ENCODE data around the gene TASP1.
"Not testable (repeated sequence)": the region's sequence is repeated elsewhere in the genome, so short reads cannot be mapped to it uniquely, and the experiment has no call there.

Gene TASP1

DNA sequence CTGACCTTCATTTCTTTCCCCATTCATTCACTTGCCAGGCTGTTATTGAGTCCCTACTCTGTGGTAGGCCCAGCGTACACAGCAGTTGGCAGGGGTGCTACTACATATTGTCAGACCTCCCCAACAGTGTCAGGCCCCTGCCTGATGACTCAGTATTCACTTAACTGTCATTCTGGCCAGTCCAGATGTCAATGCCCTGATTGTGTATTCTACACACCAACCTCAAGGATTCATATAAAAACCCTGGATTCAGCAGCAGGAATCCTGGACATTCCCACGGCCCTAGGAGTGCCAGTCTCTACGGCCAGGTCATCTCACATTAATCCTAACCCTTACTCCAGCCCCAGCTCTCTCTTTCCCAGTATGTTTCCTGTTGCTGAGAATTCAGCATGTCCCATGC lies 151.5 kb downstream of the TASP1 start:
- no peak for DNase-seq

- DNase-seq: no peak
Measured at GRCh38 chr20:13486694-13487093, 152.0 kb downstream of the TASP1 start.

DNA sequence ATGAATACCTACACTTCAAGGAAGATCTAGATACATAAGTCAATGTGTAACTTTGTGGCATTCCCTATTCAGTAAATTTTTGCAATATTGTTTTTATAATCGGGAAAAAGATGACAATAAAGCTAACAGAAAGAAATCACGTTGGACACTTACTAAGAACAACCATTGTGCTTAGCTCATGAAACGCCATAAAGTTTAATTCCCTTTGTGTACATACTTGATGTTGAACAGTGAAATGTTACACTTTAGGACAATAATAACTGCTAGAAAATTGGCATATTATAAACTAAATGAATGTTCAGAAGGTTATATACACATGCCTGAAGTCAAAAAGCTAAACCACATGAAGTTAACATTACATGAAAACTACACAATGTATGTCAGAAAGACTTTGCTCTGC lies 153.2 kb downstream of the TASP1 start:
- DNase-seq: no peak

DNA sequence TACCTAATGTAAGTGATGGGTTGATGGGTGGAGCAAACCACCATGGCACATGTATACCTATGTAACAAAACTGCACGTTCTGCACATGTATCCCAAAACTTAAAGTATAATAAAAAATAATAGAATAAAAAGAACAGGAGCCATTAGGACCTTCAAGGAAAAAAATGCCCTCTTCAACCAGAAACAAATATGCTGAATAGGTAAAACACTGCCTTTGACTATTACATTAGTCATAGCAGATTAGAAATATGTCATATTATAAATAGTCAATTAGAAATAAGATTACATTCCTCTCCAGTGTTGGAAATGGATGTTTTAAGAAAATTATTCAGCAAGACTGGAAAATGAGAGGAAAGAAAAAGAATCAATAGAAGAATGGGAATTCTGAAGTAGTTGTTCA lies 153.7 kb downstream of the TASP1 start:
- DNase-seq: not testable (repeated sequence)

GRCh38 chr20:13483472-13483871 lies 155.3 kb downstream of the TASP1 start:
- DNase-seq: not testable (repeated sequence)

GRCh38 chr20:13478366-13478765 lies 160.4 kb downstream of the TASP1 start:
- no peak for DNase-seq

DNA sequence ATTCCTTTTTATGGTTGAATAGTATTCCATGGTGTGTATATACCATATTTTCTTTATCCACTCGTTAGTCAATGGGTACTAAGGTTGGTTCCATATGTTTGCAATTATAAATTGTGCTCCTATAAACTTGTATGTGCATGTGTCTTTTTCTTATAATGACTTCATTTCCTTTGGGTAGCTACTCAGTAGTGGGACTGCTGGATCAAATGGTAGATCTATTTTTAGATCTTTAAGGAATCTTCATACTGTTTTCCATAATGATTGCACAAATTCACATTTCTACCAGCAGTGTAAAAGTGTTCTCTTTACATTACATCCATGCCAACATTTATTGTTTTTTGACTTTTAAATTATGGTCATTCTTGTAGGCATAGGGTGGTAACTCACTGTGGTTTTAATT lies 164.3 kb downstream of the TASP1 start:
- no peak for DNase-seq

DNA sequence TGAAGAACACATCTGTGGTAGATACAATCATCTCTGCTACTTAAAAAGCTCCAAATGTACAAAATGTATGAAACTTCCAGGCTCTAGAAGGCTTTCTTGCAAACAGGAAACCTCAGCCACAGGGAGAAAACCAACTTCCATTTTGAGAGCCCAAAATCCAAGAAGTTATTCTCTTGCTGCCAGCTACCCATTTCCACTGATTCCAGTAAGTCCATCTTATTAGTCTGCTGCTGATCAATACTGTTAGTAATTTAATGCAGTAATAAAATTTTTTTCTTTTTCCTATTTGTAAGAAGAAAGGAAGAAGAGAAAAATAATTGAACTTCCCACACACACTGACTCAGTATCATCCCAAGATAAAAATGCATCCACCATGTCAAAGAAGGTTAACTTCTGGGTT lies 169.5 kb downstream of the TASP1 start:
- DNase-seq: no peak

GRCh38 chr20:13468166-13468565 lies 170.6 kb downstream of the TASP1 start:
- no peak for DNase-seq

GRCh38 chr20:13464702-13465101 lies 174.0 kb downstream of the TASP1 start:
- no peak for DNase-seq

DNA sequence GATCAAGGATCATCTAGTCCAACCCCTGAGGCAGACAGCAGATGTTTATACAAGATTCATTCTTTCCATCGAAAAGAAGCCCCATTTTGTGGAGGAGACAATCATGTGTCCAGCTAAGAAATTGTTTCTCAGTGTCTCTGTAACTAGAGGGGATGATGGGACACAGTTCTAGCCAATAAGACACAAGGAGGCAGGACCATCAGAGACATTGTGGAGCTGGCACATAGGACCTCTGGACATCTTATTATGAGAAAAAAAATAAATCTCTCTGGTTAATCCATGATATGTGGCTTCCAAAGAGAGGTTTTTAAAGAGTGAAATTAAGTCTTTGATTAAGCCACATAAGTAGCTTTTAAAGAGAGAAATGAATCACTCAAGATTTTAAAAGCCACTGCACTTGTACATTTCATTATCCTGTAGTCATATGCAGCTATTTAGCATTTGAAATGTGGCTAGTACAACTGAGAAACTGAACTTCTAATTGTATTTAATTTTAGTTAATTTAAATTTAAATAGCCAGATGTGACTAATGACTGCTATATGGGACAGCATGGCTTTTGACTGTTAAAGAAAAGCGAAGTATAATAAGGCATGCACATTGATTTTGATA lies 176.8 kb downstream of the TASP1 start:
- no peak for DNase-seq

- DNase-seq: peak; percentile 65
Measured at GRCh38 chr20:13458860-13459451, 179.8 kb downstream of the TASP1 start.

- DNase-seq: no peak
Measured at GRCh38 chr20:13457487-13457886, 181.2 kb downstream of the TASP1 start.

DNA sequence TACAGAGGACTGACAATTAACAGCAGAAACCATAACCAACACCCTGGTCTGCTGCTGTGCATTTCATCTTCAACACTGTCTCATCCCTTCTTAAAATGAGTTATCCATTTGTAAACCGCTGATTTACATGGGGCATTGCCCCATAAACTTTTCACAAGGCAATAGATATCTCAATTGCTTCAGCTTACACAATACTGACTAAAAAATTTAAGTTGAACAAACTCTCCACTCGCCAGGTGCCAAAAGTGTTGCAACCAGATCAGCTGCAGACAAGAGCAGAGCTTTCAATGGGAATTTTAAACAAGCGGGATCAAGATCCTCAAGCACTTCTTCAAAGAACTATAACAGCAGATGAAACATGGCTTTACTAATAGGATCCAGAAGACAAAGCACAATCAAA lies 183.0 kb downstream of the TASP1 start:
- DNase-seq: no peak

- DNase-seq: no peak
Measured at GRCh38 chr20:13453367-13453766, 185.4 kb downstream of the TASP1 start.

GRCh38 chr20:13452470-13453124 lies 186.1 kb downstream of the TASP1 start:
- DNase-seq: no peak

DNA sequence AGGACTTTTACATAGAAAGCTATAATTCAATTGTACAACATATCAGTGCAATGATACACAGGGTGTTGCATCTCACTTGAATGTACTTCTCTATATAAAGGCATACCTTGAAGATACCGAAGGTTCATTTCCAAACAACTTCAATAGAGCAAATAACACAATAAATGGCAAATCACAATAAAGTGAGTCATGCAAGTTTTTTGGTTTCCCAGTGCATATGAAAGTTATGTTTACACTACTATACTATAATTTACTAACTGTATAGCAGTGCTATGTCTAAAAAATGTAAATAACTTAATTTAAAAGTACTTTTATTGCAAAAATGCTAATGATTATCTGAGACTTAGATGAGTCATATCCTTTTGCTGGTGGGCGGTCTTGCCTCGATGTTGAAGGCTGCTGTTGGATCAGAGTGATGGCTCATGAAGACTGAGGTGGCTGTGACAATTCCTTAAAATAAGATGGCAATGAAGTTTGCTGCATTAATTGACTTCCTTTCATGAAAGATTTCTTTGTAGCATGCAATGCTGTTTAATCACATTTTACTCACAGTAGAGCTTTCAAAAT lies 188.8 kb downstream of the TASP1 start:
- DNase-seq: no peak

- DNase-seq: no peak
Measured at GRCh38 chr20:13447385-13448180, 191.1 kb downstream of the TASP1 start.

DNA sequence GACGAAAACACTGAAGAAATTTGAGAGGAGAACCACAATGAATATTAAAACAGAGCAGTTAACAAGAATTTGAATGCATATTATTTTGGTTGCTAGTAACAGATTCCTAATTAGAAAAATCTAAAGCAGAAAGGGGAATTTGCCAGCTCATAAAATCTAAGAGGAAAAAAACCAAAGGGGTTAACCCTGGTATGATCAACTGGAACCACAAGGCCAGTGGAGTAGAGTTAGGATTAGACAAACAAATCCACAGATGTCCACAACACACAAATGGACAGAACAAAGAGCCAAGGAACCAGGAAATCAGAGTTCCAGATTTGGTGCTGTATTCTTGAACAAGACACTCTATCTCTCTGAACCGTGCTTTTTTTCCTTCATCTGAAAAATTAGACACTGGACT lies 195.0 kb downstream of the TASP1 start:
- DNase-seq: no peak

- DNase-seq: peak; percentile 57
Measured at GRCh38 chr20:13442986-13443385, 195.7 kb downstream of the TASP1 start.

DNA sequence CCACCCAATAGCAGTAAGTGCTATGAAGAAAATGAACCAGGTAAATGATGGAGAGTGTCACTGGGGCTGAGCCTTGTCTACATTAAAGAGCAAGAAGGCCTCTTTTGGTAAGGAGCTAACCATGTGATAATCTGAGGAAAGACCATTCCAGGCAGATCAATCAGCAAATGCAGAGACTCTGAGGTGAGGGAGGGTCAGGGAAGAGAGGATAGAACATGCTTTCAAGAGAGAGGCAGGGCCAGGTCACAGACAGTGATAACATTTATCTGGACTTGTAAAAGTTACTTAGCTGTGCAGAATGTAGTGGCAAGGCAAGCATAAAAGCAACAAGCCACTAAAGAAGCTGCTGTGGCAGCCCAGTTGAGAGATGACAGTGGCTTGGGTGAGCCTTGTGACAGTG lies 197.3 kb downstream of the TASP1 start:
- DNase-seq: peak; percentile 30

DNA sequence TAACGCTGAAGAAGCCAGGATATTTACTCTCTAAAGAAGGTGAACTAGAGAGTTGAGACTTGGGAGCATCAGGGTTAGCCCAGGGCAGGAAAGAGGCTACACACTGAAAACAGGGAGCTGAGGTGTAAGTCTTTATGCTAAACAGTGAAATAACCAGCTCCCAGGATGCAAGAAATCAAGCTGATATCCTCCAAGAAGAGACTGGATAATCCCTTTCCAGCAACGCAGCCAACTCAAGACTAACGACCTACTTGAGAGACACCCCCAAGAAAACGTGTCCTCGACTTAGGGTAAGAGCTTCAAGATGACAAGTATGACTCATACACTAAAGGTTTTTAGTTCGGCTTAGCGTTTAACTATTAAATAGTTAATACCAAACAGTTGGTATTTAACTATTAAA lies 202.2 kb downstream of the TASP1 start:
- no peak for DNase-seq

DNA sequence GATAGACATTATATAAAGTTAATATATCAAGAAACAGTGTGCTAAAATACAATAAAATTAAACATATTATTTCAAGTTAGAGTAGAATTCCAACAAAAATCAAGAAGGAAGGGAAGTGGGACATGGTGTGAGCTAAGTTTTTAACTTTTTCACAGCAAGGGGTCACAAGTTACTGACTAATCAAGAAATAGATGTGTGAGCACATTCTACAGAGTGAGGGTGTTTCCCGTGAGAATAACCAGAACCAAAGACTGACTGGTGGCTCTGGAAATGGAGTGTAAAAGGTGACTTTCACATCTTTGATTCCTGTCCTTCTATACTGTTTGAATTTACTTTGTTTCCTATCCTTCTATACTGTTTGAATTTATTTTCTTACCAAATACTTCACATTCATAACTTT lies 206.6 kb downstream of the TASP1 start:
- DNase-seq: no peak
